ENCODE data around the gene EML6. TPM values are rescaled to one million over a fixed set of nuclear protein-coding genes. Genes with fewer than 3 reads are reported as not detected.

The EML6 gene
- total RNA-seq, 1 experiment from 2014 or later, result 15.7 TPM

- no peak overlapping the region for H2AFZ ChIP-seq (ENCODE audit: low read length)
- intact Hi-C loops (cut with micrococcal nuclease), result no loop called here
- H3K4me1 ChIP-seq (ENCODE audit: insufficient read depth, low read length), result peaks cover 9% of the 10 kb centered on the region
- H3F3A ChIP-seq (ENCODE audit: low read length, unreplicated experiment), result no peaks in the 10 kb centered on the region
- no peak overlapping the region for H3K4me2 ChIP-seq (ENCODE audit: low read length)
- H4K20me1 ChIP-seq (ENCODE audit: low read length), result no peaks in the 10 kb centered on the region
- TF ChIP-seq EZH2phosphoT487 (IDR thresholded peaks at IDR 0.05; ENCODE audit: borderline replicate concordance, low read length), result no peak
- TF ChIP-seq CTCF (conservative IDR thresholded peaks at IDR 0.05; ENCODE audit: low read depth, low read length), result no peak
- no peak for TF ChIP-seq EZH2 (IDR thresholded peaks at IDR 0.05; ENCODE audit: low read length, unreplicated experiment)
- no peaks in the 10 kb centered on the region for H3K79me2 ChIP-seq (ENCODE audit: low read length)
- no peaks in the 10 kb centered on the region for H3K9me3 ChIP-seq (ENCODE audit: low read length)
- H3K27ac ChIP-seq (ENCODE audit: low read length), result no peak overlapping the region
- H3K9me2 ChIP-seq (replicated peaks; ENCODE audit: low read length), result no peaks in the 10 kb centered on the region
- POLR2A ChIA-PET (ENCODE audit: unreplicated experiment), result no interaction called here
- H3K27me3 ChIP-seq (ENCODE audit: low read length), result no peaks in the 10 kb centered on the region
- no peak overlapping the region for H3K9ac ChIP-seq (ENCODE audit: low read length)
- DNase-seq (no peak), ATAC-seq (no peak)
- H3K36me3 ChIP-seq (ENCODE audit: low read depth, low read length), result no peaks in the 10 kb centered on the region
- CTCF ChIA-PET, result no interaction called here
- no peak overlapping the region for H3K4me3 ChIP-seq (ENCODE audit: low read length)
- BruUV-seq (replicated peaks), result no TSS peak
These were observed 204.5 kb downstream of the EML6 start for GRCh38 chr2:54927751-54928615.

- no peak for ATAC-seq
- no peaks in the 10 kb centered on the region for H3K9me2 ChIP-seq (replicated peaks; ENCODE audit: low read length)
- POLR2A ChIA-PET (ENCODE audit: unreplicated experiment), result no interaction called here
These were observed 205.3 kb downstream of the EML6 start for GRCh38 chr2:54928719-54929118.

More at GRCh38 chr2:54928719-54929118, 205.3 kb downstream of the EML6 start:
- Histone ChIP-seq H3K27ac (ENCODE audit: low read length) (no peak overlapping the region), H3K79me2 (ENCODE audit: low read length) (no peaks in the 10 kb centered on the region), H3K27me3 (ENCODE audit: low read length) (no peaks in the 10 kb centered on the region), H3K36me3 (ENCODE audit: low read depth, low read length) (no peaks in the 10 kb centered on the region), H3F3A (ENCODE audit: low read length, unreplicated experiment) (no peaks in the 10 kb centered on the region), H4K20me1 (ENCODE audit: low read length) (no peaks in the 10 kb centered on the region), H3K4me1 (ENCODE audit: insufficient read depth, low read length) (peaks cover 6% of the 10 kb centered on the region), H3K9me3 (ENCODE audit: low read length) (no peaks in the 10 kb centered on the region), H3K4me2 (ENCODE audit: low read length) (no peak overlapping the region), H3K4me3 (ENCODE audit: low read length) (no peak overlapping the region), H3K9ac (ENCODE audit: low read length) (no peak overlapping the region), H2AFZ (ENCODE audit: low read length) (no peak overlapping the region)
- BruUV-seq (replicated peaks), result no TSS peak
- CTCF ChIA-PET, result no interaction called here
- no peak for DNase-seq
- TF ChIP-seq EZH2phosphoT487 (IDR thresholded peaks at IDR 0.05; ENCODE audit: borderline replicate concordance, low read length), result no peak
- no peak for TF ChIP-seq EZH2 (IDR thresholded peaks at IDR 0.05; ENCODE audit: low read length, unreplicated experiment)
- TF ChIP-seq CTCF (conservative IDR thresholded peaks at IDR 0.05; ENCODE audit: low read depth, low read length), result no peak
- intact Hi-C loops (cut with micrococcal nuclease), result no loop called here
